ENCODE data around the gene DSC2.

DNA sequence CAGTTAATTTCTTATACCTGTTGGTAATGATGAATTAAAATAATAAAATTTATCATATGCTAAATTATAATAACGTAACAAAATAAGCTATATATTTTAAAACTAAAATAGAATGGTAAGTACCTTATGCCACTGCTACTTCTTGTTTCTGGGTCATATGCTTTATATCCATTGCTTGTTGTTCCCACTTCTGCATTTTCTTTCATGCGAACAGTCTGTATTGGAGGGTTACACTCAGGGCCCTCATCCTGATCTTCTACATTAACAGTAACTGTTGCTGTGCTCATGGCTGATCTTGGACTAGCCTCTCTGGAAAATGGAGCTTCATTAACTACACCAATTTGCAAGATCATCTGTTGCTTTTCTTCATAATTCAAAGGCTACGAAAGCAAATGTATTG is 22.2 kb downstream of the DSC2 start:
- TF ChIP-seq, protein P1, sequence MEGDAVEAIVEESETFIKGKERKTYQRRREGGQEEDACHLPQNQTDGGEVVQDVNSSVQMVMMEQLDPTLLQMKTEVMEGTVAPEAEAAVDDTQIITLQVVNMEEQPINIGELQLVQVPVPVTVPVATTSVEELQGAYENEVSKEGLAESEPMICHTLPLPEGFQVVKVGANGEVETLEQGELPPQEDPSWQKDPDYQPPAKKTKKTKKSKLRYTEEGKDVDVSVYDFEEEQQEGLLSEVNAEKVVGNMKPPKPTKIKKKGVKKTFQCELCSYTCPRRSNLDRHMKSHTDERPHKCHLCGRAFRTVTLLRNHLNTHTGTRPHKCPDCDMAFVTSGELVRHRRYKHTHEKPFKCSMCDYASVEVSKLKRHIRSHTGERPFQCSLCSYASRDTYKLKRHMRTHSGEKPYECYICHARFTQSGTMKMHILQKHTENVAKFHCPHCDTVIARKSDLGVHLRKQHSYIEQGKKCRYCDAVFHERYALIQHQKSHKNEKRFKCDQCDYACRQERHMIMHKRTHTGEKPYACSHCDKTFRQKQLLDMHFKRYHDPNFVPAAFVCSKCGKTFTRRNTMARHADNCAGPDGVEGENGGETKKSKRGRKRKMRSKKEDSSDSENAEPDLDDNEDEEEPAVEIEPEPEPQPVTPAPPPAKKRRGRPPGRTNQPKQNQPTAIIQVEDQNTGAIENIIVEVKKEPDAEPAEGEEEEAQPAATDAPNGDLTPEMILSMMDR (IDR thresholded peaks at IDR 0.05; ENCODE audit: low read length), result no peak
- TF ChIP-seq EZH2 (optimal IDR thresholded peaks at IDR 0.05; ENCODE audit: low read depth, low read length), result no peak

Measured in MM.1S (cell line).